A549 (cell line): Measurements from ENCODE around the gene VWA5B1. TPM values are rescaled to one million over a fixed set of nuclear protein-coding genes. Genes with fewer than 3 reads are reported as not detected.

Experiments
- ATAC-seq, 2 experiments: fragments of 200-7000 bp in 1 of 2; fragments of >200 bp in 1 of 2; cut with Nextera tagmentation in 1 of 2; cut with Tn5 transposase in 1 of 2; 3 replicates each; pipeline versions ENCODE4 v1.8.0 to v1.9.1; 2018 to 2020; ENCODE audit warnings: mild to moderate bottlenecking in 1 of 2, moderate library complexity in 1 of 2
- CTCF ChIA-PET: fragments of 300-600 bp; sonication (Branson Sonifier 250); formaldehyde crosslinking; extraction: SDS; loops from one replicate; lab custom pipeline; 2021; ENCODE audit warnings: antibody characterized with exemption, inconsistent platforms; lab: Yijun Ruan, JAX
- POLR2A ChIA-PET: fragments of 350-600 bp; formaldehyde crosslinking; extraction: SDS; loops from one replicate; lab custom pipeline; 2021; ENCODE audit warnings: antibody characterized with exemption, inconsistent platforms; lab: Yijun Ruan, JAX
- DNase-seq, 2 experiments: peaks; one replicate each; pipeline versions ENCODE4 v3.0.0 to v3.0.0-alpha.2; 2011 to 2016; ENCODE audit warnings: low read depth in 1 of 2, low spot score in 1 of 2
- FAIRE-seq: peaks from 2 replicates; lab custom pipeline; 2011; peaks lifted over from hg19 to GRCh38; lab: Jason Lieb, UNC
- H3K27ac ChIP-seq, 2 experiments: fragments of >200 bp; sonication (Bioruptor Twin); formaldehyde crosslinking; 3 replicates each; pipeline ENCODE4 v1.5.1; 2016 to 2017
- H3K4me1 ChIP-seq: fragments of >200 bp; sonication (Bioruptor Twin); formaldehyde crosslinking; 3 replicates; pipeline ENCODE4 v1.6.1; 2016
- H3K4me2 ChIP-seq: fragments of >200 bp; sonication (Bioruptor Twin); formaldehyde crosslinking; 3 replicates; pipeline ENCODE4 v1.6.1; 2016
- H3K4me3 ChIP-seq: fragments of >200 bp; sonication (Bioruptor Twin); formaldehyde crosslinking; 3 replicates; pipeline ENCODE4 v1.5.1; 2016
- H3K9me3 ChIP-seq: fragments of >200 bp; sonication (Bioruptor Twin); formaldehyde crosslinking; 3 replicates; pipeline ENCODE4 v1.6.1; 2016
- BHLHE40 ChIP-seq: IDR thresholded peaks from 2 replicates; pipeline ENCODE4 v1.6.1; 2012; ENCODE audit warnings: low read depth, low read length, inconsistent platforms
- CBX8 ChIP-seq: fragments of 200-600 bp; sonication (generic); IDR thresholded peaks from 2 replicates; pipeline ENCODE4 v1.6.1; 2016
- ESRRA ChIP-seq: fragments of 150-350 bp; IDR thresholded peaks from 2 replicates; pipeline ENCODE4 v1.6.1; 2014; ENCODE audit warnings: mild to moderate bottlenecking, low read length, borderline replicate concordance
- JUNB ChIP-seq: fragments of >200 bp; sonication (Bioruptor Twin); formaldehyde crosslinking; IDR thresholded peaks from 2 replicates; pipeline ENCODE4 v1.6.1; 2016
- MAFK ChIP-seq: fragments of 450-650 bp; IDR thresholded peaks from 2 replicates; pipeline ENCODE4 v1.6.1; 2014; ENCODE audit not compliant: partially characterized antibody
- POLR2A ChIP-seq: IDR thresholded peaks from 2 replicates; pipeline ENCODE4 v1.6.1; 2012; ENCODE audit warnings: mild to moderate bottlenecking, low read length
- RAD21 ChIP-seq, 2 experiments: fragments of >200 bp in 1 of 2; sonication (Bioruptor Twin) in 1 of 2; formaldehyde crosslinking in 1 of 2; IDR thresholded peaks in 1 of 2; conservative IDR thresholded peaks in 1 of 2; 2 replicates in 1 of 2; 3 replicates in 1 of 2; pipeline ENCODE4 v1.6.1; 2012 to 2018; ENCODE audit warnings: inconsistent platforms in 1 of 2
- TFCP2L1 ChIP-seq: fragments of 250-450 bp; sonication (Bioruptor Pico); IDR thresholded peaks from 2 replicates; pipeline ENCODE4 v1.5.0; 2021; ENCODE audit warnings: mild to moderate bottlenecking
- WGBS: methylation state at CpG from one replicate; pipeline ENCODE4 v1.1.6; 2017; ENCODE audit errors: missing lambda C conversion rate; 5-methylcytosine and 5-hydroxymethylcytosine counted together
- polyA plus RNA-seq, 4 experiments: library from polyadenylated mRNA; depleted of rRNA in 3 of 4; stranded (reverse); fragments of >200 nt; fragmentation: RNase III in 1 of 4; extraction: RNeasy Plus Mini Kit Qiagen cat#74134 plus additional on column Dnase treatment in 1 of 4; gene quantifications; 2 replicates in 3 of 4; 3 replicates in 1 of 4; pipeline ENCODE4 v1.2.3, GENCODE V29; 2011 to 2017
- TF ChIP-seq, protein P1 (sequence below): fragments of 200-600 bp; sonication (generic); IDR thresholded peaks from 2 replicates; pipeline ENCODE4 v1.6.1; 2016; ENCODE audit warnings: antibody characterized with exemption, mild to moderate bottlenecking, moderate library complexity

The VWA5B1 gene
- polyA plus RNA-seq, 2 of the 4 experiments (the other 2 are of a cell fraction): not detected

GRCh38 chr1:20351911-20352701 lies 61.4 kb downstream of the VWA5B1 start:
- TF ChIP-seq TFCP2L1 (CRISPR knock-in tag): no peak
- no peak for TF ChIP-seq BHLHE40
- ChIA-PET POLR2A (no interaction called here), CTCF (interaction anchor here (0.7 to 1.4 kb wide), 3 partner anchors 20 to 434 kb away, joined by 3 to 4 read pairs (median 3); no protein-coding TSS in a partner anchor)
- no peak overlapping the region for H3K4me3 ChIP-seq
- H3K27ac ChIP-seq: no peak overlapping the region
- no peak for FAIRE-seq
- H3K4me2 ChIP-seq: no peak overlapping the region
- DNase-seq: no peak
- H3K4me1 ChIP-seq: no peaks in the 10 kb centered on the region
- 50% methylated on average over 6 of the region's 9 CpGs for WGBS
- no peaks in the 10 kb centered on the region for H3K9me3 ChIP-seq
- ATAC-seq: no peak

- H3K4me2 ChIP-seq: no peak overlapping the region
- H3K4me3 ChIP-seq: no peak overlapping the region
- H3K27ac ChIP-seq: no peak overlapping the region
- H3K4me1 ChIP-seq: peaks cover 8% of the 10 kb centered on the region
- ATAC-seq (no peak), FAIRE-seq (no peak), DNase-seq (no peak)
- ChIA-PET CTCF (interaction anchor here (0.9 kb wide), 1 partner anchor 23 kb away, joined by 3 read pairs; no protein-coding TSS in a partner anchor), POLR2A (no interaction called here)
- TF ChIP-seq JUNB: no peak
- no peaks in the 10 kb centered on the region for H3K9me3 ChIP-seq
- 47% methylated on average over 6 of the region's 17 CpGs for WGBS
Observed at GRCh38 chr1:20353836-20354235, 63.2 kb downstream of the VWA5B1 start.

DNA sequence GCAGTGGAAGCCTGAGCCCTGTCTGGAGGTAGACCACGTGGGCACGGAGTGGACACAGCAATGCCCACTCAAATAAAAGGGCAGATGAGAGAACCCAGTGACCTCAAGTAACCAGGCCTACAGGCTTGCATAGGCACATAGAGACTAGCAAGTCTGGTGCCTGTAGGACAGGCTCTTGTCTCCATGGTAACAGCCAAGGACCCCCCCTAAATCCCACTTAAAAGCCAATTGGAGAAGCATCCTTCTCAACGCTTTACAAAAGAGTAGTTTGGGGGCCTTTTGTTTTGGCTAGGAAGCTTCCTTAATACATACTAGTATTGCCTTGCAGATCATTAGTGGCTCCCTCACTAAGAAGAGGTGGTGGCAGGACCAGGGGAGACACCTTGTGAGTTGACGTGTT lies 63.9 kb downstream of the VWA5B1 start:
- CTCF ChIA-PET: no interaction called here
- TF ChIP-seq RAD21 (conservative IDR thresholded peaks at IDR 0.05 in 1 of 2, IDR thresholded peaks at IDR 0.05 in 1 of 2) (no peak), MAFK (no peak), ESRRA (no peak), POLR2A (no peak)
- TF ChIP-seq, protein P1, sequence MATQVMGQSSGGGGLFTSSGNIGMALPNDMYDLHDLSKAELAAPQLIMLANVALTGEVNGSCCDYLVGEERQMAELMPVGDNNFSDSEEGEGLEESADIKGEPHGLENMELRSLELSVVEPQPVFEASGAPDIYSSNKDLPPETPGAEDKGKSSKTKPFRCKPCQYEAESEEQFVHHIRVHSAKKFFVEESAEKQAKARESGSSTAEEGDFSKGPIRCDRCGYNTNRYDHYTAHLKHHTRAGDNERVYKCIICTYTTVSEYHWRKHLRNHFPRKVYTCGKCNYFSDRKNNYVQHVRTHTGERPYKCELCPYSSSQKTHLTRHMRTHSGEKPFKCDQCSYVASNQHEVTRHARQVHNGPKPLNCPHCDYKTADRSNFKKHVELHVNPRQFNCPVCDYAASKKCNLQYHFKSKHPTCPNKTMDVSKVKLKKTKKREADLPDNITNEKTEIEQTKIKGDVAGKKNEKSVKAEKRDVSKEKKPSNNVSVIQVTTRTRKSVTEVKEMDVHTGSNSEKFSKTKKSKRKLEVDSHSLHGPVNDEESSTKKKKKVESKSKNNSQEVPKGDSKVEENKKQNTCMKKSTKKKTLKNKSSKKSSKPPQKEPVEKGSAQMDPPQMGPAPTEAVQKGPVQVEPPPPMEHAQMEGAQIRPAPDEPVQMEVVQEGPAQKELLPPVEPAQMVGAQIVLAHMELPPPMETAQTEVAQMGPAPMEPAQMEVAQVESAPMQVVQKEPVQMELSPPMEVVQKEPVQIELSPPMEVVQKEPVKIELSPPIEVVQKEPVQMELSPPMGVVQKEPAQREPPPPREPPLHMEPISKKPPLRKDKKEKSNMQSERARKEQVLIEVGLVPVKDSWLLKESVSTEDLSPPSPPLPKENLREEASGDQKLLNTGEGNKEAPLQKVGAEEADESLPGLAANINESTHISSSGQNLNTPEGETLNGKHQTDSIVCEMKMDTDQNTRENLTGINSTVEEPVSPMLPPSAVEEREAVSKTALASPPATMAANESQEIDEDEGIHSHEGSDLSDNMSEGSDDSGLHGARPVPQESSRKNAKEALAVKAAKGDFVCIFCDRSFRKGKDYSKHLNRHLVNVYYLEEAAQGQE: no peak
- no peak for DNase-seq
- POLR2A ChIA-PET: no interaction called here
- peaks cover 15% of the 10 kb centered on the region for H3K4me1 ChIP-seq
- 90% methylated on average over 4 of the region's 4 CpGs for WGBS
- no peaks in the 10 kb centered on the region for H3K9me3 ChIP-seq
- ATAC-seq: no peak
- no peak overlapping the region for H3K27ac ChIP-seq
- no peak overlapping the region for H3K4me3 ChIP-seq
- FAIRE-seq: no peak
- H3K4me2 ChIP-seq: no peak overlapping the region

DNA sequence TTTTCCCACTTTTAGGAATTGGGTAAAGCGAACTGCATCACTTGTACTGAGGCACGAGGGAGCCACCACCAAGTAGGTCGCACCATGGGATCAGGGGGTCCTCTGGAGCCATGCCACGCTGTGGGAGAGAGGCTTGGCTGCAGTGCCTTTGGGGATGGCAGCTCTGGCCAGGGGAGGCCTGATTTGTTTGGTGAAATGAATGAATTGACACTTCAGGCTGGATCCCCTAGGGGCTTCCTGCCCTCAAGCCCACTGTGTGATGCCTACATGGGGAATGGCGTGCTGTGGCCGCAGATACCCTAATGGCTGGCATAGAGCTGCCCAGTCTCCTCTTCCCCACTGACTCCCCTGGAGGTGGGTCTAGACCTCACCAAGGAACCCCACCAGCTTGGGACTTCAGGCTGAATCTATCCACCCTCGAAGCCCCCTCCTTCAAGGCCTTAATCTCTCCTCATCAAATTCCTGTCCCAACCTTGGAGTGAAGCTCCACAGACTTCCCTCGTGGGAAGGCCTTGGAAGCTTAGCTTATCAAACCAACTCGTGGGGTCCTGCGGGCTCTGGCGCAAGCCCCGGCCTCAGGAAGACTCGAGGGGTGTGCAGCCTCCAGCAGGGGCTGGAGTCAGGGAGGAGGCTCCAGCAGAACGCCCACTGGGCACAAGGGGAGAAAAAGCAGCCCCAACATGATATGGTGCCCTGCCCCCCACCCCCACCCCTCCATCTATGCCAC lies 64.6 kb downstream of the VWA5B1 start:
- FAIRE-seq (no peak), ATAC-seq (no peak), DNase-seq (no peak)
- 43% methylated on average over 8 of the region's 14 CpGs for WGBS
- Histone ChIP-seq H3K4me1 (peaks cover 15% of the 10 kb centered on the region), H3K9me3 (no peaks in the 10 kb centered on the region), H3K4me3 (no peak overlapping the region), H3K4me2 (no peak overlapping the region), H3K27ac (no peak overlapping the region)
- no peak for TF ChIP-seq CBX8
- CTCF ChIA-PET: interaction anchor here (0.8 to 1.2 kb wide), 2 partner anchors 122 to 1015 kb away, joined by 3 to 4 read pairs; no protein-coding TSS in a partner anchor
- POLR2A ChIA-PET: no interaction called here
